NCI-H146 treated with DMSO at 0.1 percent for 48 hours (cell line): ENCODE results near the gene MLIP.

Experiments
- DNase-seq: peaks from one replicate; lab custom pipeline; 2025; ENCODE audit not compliant: unreplicated experiment; lab: John Stamatoyannopoulos, UW

The MLIP gene

DNA sequence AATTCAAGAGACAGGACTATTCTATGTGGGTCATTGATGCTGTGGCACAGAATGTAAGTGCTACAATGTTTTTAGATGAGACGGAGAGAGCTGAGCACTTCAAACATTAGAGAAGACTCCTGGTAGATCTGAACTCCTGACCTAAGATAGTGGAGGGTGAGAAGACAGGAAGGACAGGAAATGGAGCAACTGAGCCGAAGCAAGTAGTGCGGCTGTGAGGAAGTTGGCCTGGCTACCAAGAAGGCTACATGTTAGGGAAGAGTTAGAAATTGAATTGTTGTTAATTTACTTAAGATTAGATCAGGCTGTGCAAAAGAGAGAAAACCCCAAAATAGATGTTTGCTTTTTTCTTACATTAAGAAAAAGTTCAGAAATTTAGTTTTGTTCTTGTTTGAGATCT is 14.4 kb upstream of the MLIP start:
- DNase-seq, result no peak

DNA sequence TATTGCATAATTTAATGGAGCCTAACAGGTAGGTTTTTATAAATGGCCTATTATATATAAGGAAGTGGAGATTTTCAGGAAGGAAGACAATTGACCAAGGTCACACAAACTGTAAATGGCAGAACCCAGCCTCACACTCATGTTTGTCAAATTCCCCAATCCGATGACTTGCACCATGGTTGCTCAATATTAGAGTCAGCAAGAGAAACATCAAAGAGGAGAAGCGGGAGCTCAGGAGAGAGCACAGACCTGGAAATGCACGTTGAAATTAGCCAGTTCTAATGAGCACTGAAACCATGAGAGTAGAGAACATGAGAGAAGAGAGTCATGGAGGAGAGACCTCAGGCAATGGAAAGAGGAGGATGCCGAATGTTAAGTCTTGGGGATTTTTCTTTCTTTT is 13.5 kb upstream of the MLIP start:
- no peak for DNase-seq

GRCh38 chr6:54098450-54099044 is 12.7 kb upstream of the MLIP start:
- no peak for DNase-seq

DNA sequence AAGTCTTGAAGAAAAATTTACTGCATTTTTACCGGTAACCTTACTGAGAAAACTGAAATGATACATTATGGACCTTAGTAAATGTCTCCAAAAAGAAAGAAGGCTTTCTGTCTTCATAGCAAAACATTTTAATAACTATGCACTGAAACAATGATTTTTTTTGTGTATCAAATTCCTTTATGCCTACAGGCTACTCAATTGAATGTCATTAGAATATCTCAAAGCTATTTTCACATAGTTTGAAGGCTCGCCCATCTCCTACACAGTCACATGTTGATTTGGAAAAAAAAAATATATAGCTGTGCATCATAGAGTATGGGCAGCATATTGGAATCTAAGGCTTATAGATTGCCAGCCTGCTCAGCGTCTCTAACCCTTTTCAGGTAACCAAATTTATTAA is 12.0 kb upstream of the MLIP start:
- no peak for DNase-seq

GRCh38 chr6:54100411-54101006 is 10.7 kb upstream of the MLIP start:
- DNase-seq, result no peak

GRCh38 chr6:54102238-54102637 is 9.0 kb upstream of the MLIP start:
- DNase-seq, result no peak

GRCh38 chr6:54103497-54103896 is 7.7 kb upstream of the MLIP start:
- no peak for DNase-seq

GRCh38 chr6:54106727-54107126 is 4.5 kb upstream of the MLIP start:
- no peak for DNase-seq

- no peak for DNase-seq
These were observed 3.7 kb upstream of the MLIP start for GRCh38 chr6:54107470-54108090.

DNA sequence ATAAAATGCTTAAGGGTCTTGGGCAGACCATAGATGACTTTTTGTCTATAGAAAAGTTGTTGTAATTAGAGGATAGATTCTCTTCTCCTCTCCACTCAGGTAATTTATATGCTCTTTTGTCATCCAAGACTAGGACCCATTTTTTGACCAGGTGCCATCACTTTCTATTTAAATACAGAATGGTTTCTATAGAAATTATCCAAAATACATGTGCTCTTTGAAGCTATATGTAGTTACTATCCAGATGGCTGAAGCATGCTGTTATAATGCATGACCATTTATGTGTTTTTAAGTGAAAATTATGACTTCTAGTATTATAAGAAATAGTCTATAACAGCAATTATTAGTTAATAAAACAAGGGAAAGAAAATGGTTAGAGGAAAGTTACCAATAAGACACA is 3.0 kb upstream of the MLIP start:
- DNase-seq, result no peak

- DNase-seq, result no peak
These were observed 1.7 kb upstream of the MLIP start for GRCh38 chr6:54109586-54109985.

DNA sequence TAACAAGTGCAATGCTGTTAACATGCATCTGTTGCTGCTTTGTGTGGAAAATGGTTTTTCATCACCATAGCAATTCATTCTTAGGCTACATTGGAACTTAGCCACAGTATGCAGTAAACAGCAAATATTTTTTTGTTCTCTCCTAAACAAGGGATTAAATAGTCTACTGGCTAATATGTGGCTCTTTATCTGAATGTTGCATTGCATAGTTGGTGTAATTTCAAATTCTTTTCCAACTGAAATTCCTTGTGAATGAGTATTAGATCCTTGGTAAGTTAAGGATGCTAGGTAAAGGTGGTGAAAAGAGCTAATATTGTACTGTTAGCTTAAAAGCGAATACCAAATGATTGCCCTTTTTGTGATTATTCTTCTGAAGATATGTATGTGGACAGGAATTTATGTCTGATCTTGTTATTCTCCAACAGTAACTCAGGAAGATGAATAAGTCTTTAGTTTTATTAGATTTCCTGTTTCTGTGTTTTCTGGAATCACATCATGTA is 958 bp downstream of the MLIP start:
- no peak for DNase-seq

DNA sequence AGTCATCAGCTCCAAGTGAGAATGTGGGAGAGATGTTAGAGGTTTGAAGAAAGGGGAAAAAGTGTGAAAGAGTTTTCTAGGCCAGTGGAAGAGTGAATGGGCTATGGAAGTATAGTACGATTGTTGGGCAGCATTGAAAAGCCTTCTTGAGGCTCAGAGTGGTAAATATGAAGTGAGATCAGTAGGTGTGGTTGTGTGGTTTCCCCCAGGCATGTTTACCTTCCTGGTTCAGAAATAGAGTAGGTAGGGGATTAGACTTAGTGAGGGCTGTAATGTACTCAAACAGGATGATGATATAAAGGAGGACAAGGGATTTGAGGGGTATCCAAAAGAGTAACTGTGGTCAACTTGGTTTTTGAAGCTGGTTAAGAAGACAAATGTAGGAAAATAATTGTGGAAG is 3.7 kb downstream of the MLIP start:
- DNase-seq, result no peak

DNA sequence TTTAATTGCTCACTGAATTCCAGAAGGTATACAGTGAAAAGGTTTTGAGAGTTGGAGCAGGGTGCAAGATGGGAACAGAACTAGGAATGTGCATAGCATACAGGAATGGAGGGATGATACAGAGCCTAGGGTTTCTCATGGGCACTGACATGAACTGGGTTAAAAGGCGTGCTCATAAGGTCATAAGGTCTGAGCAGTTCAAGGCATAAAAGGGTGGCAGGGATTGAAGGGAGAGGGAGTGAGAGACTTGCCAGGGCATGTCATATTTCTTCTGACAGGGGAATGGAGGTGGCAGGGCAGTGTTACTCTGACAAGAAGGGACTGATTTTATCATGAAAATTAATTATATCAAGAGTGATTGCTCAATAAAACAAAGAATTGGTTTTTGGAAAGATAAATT is 4.7 kb downstream of the MLIP start:
- DNase-seq, result no peak

DNA sequence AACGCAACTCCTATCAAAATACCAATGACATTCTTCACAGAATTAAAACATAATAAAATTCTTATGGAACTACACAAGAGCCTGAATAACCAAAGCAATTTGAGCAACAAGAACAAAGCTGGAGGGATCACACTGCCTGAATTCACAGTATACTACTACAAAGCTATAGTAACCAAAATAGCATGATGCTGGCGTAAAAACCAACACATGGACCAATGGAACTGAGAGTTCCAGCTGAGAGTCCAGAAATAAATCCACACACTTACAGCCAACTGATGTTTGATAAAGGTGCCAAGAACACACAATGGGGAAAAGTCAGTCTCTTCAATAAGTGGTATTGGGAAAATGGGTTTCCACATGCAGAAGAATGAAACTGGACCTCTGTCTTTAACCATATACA is 6.9 kb downstream of the MLIP start:
- DNase-seq, result no peak

DNA sequence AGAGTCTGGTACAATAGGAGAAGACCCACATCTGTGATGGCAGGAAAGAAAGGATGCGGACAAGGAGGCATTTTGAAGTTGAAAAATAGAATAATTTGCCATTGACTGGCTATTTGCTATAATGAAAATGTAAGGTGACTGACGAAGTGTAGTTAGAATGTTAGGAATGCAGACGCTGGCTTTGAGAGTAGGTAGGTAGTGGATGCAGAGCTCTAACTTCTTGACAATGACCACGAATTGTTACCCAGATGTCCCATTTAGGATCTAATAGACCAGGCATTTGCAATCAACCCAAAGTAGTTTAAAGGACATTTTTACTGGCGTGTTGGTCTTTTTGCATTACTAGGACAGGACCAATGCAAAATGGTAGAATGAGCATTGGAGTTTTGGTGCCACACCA is 14.2 kb downstream of the MLIP start:
- no peak for DNase-seq

- DNase-seq, result no peak
These were observed 18.9 kb downstream of the MLIP start for GRCh38 chr6:54130179-54130578.

- DNase-seq, result no peak
These were observed 21.3 kb downstream of the MLIP start for GRCh38 chr6:54132587-54132986.

- DNase-seq, result no peak
These were observed 21.9 kb downstream of the MLIP start for GRCh38 chr6:54133186-54133585.

DNA sequence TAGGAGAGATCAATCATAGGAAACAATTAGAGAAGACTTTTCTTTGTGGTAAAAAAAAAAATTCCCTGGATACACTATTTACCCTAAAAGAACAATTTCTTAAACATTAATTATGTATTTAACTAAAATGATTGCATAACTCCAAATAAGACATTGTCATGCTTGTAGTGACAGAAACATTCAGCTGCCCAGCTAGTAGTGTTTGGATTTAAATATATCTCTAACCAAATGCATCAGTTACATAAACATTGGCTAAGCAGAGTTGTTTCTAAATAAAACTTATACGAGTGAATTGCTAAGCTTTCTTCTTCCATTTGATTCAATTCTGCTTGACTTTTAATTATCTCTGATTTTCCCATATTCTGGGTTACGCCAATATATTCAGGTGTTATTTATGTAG is 23.7 kb downstream of the MLIP start:
- DNase-seq, result no peak

GRCh38 chr6:54135665-54136369 is 24.6 kb downstream of the MLIP start:
- DNase-seq, result no peak

- DNase-seq, result no peak
These were observed 27.6 kb downstream of the MLIP start for GRCh38 chr6:54138795-54139194.
